HEK293T (cell line): ENCODE measurements around the gene CRY2.

Source experiments
- CTCF ChIA-PET: fragments of 350-600 bp; formaldehyde crosslinking; extraction: SDS; loops from one replicate; lab custom pipeline; 2021; ENCODE audit warnings: antibody characterized with exemption, inconsistent platforms; lab: Yijun Ruan, JAX
- POLR2A ChIA-PET: fragments of 350-600 bp; formaldehyde crosslinking; extraction: SDS; loops from one replicate; lab custom pipeline; 2020; ENCODE audit warnings: antibody characterized with exemption, inconsistent platforms; lab: Yijun Ruan, JAX
- DNase-seq: peaks from one replicate; pipeline ENCODE4 v3.0.0; 2012; ENCODE audit warnings: mixed read lengths; ENCODE audit errors: extremely low spot score
- ARNT ChIP-seq: fragments of 450-650 bp; IDR thresholded peaks from 2 replicates; pipeline ENCODE4 v1.6.1; 2017; ENCODE audit warnings: mild to moderate bottlenecking
- BHLHE40 ChIP-seq: fragments of 450-650 bp; IDR thresholded peaks from 2 replicates; pipeline ENCODE4 v1.6.1; 2016; ENCODE audit warnings: mild to moderate bottlenecking, moderate library complexity, borderline replicate concordance
- CTBP1 ChIP-seq: fragments of 450-650 bp; IDR thresholded peaks from 2 replicates; pipeline ENCODE4 v1.6.1; 2016; ENCODE audit warnings: borderline replicate concordance
- ELF4 ChIP-seq: fragments of 450-650 bp; IDR thresholded peaks from 2 replicates; pipeline ENCODE4 v1.6.1; 2017; ENCODE audit warnings: antibody characterized with exemption
- FOXA1 ChIP-seq: fragments of 450-650 bp; IDR thresholded peaks from 2 replicates; pipeline ENCODE4 v1.6.1; 2016; ENCODE audit warnings: mild to moderate bottlenecking
- FOXK2 ChIP-seq: fragments of 450-650 bp; IDR thresholded peaks from 2 replicates; pipeline ENCODE4 v1.6.1; 2016; ENCODE audit warnings: mild to moderate bottlenecking
- FOXM1 ChIP-seq: fragments of 450-650 bp; IDR thresholded peaks from 2 replicates; pipeline ENCODE4 v1.6.1; 2017; ENCODE audit warnings: mild to moderate bottlenecking, borderline replicate concordance
- HDGF ChIP-seq: fragments of 450-650 bp; IDR thresholded peaks from 2 replicates; pipeline ENCODE4 v1.6.1; 2017; ENCODE audit warnings: antibody characterized with exemption, borderline replicate concordance
- L3MBTL2 ChIP-seq: fragments of 450-650 bp; conservative IDR thresholded peaks from 2 replicates; pipeline ENCODE4 v1.6.1; 2016; ENCODE audit warnings: mild to moderate bottlenecking
- LEF1 ChIP-seq: fragments of 450-650 bp; IDR thresholded peaks from 2 replicates; pipeline ENCODE4 v1.6.1; 2017; ENCODE audit warnings: mild to moderate bottlenecking, borderline replicate concordance
- NFRKB ChIP-seq: fragments of 450-650 bp; IDR thresholded peaks from 2 replicates; pipeline ENCODE4 v1.6.1; 2016; ENCODE audit warnings: mild to moderate bottlenecking, moderate library complexity
- SP1 ChIP-seq: fragments of 450-650 bp; IDR thresholded peaks from 2 replicates; pipeline ENCODE4 v1.6.1; 2017
- SUZ12 ChIP-seq: fragments of 450-650 bp; IDR thresholded peaks from 2 replicates; pipeline ENCODE4 v1.6.1; 2016; ENCODE audit warnings: mild to moderate bottlenecking
- TARDBP ChIP-seq: fragments of 450-650 bp; IDR thresholded peaks from 2 replicates; pipeline ENCODE4 v1.6.1; 2016
- ZNF384 ChIP-seq: fragments of 450-650 bp; IDR thresholded peaks from 2 replicates; pipeline ENCODE4 v1.6.1; 2016
- TF ChIP-seq, protein P1 (sequence below): fragments of 450-650 bp; IDR thresholded peaks from 2 replicates; pipeline ENCODE4 v1.6.1; 2016

The CRY2 gene

DNA sequence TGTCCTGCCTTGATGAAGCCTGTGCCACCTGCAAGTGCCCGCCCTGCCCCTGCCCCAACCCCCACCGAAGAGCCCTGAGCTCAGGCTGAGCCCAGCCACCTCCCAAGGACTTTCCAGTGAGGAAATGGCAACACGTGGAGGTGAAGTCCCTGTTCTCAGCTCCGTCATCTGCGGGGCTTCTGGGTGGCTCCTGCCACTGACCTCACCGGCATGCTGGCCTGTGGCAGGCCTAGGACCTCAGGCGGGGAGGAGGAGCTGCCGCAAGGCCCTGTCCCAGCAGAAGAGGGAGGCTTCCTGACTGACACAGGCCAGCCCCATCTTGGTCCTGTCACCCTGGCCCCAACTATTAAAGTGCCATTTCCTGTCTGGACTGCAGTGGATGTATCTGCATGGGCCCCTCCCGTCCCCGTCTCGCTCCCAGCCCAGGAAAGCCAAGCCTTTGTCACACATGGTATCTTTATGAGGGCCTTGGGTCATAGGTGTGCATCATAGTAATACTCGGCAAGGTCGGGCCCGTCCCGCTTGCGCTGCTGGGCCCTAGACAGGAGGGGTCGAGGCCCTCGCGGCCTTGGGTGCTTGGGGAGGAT, 58.9 kb downstream of the CRY2 start:
- ChIA-PET POLR2A (no interaction called here), CTCF (no interaction called here)
- DNase-seq, result no peak
- no peak for TF ChIP-seq LEF1

DNA sequence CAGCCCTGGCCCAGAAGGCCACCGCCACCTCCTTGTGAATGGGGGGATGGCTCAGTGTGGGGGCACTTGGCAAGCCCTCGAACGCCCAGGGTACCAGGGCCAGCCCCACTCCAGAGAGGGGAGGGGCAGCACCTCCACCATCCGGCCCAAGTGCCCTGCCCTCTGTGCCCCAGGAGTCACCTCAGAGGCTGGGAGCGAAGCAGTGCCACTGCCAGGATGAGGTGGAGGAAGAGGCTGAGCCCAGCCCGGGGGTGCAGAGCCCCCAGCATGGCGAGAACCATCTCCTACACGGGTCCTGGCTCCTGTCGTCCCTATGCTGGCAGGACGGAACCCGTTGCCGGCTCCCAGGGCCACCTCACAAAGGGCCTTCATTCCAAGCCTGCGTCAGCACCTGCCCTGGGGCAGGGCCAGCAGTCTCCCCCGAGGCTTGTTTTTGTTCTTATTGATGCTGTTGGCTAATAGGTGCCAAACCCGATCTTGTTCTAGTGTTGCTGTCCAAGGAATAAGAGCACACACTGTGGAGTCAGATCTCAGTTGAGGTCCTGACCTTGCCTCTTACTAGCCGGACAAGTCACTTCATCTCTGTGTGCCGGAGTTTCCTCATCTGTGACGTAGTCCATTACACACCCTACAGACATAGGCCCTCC, 59.8 kb downstream of the CRY2 start, which contains the start of gene FREY1:
Gene FREY1 (minus strand): TSS at position 307 of the 647 bp plus-strand sequence. CDS start 26 bp downstream, at position 281.
- POLR2A ChIA-PET, result interaction anchor here (1.1 kb wide), 1 partner anchor 10 kb away, joined by 5 read pairs; the partner anchor contains the start of gene PEX16
- DNase-seq, result no peak
- CTCF ChIA-PET, result no interaction called here
- TF ChIP-seq FOXA1 (no peak), LEF1 (no peak), SUZ12 (no peak), NFRKB (no peak), FOXK2 (no peak), CTBP1 (no peak), ELF4 (no peak), ZNF384 (no peak), HDGF (no peak), L3MBTL2 (no peak)
- TF ChIP-seq, protein P1, sequence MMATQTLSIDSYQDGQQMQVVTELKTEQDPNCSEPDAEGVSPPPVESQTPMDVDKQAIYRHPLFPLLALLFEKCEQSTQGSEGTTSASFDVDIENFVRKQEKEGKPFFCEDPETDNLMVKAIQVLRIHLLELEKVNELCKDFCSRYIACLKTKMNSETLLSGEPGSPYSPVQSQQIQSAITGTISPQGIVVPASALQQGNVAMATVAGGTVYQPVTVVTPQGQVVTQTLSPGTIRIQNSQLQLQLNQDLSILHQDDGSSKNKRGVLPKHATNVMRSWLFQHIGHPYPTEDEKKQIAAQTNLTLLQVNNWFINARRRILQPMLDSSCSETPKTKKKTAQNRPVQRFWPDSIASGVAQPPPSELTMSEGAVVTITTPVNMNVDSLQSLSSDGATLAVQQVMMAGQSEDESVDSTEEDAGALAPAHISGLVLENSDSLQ, result no peak

DNA sequence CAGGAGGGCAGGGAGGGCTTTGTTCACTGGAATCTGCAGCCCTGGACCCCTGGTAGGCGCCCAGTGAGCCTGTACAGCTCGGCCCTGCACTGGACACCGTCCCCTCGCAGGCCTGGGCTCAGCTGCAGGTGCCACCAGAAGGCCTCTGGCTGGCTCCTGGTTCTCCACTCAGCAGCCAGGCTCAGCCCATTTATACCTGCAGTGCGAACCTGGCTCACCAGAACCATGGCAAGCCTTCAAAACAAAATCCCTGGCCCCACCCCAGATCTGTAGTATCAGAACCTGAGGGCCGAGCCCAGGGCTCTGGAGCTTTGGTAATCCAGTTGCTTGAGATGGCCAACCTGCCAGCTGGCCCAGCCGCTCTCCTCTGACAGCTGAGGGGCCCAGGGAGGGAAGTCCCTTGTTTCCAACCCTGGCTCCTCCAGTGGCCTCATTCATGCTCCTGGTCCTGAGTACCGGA, 60.7 kb downstream of the CRY2 start:
- TF ChIP-seq CTBP1 (no peak), ELF4 (no peak), FOXM1 (no peak), L3MBTL2 (no peak), NFRKB (no peak), BHLHE40 (no peak), FOXK2 (no peak), ARNT (no peak), FOXA1 (no peak), LEF1 (no peak), TARDBP (no peak)
- TF ChIP-seq, protein P1, result no peak
- ChIA-PET CTCF (no interaction called here), POLR2A (interaction anchor here (1.1 kb wide), 1 partner anchor 9 kb away, joined by 5 read pairs; the partner anchor contains the start of gene PEX16)
- no peak for DNase-seq

DNA sequence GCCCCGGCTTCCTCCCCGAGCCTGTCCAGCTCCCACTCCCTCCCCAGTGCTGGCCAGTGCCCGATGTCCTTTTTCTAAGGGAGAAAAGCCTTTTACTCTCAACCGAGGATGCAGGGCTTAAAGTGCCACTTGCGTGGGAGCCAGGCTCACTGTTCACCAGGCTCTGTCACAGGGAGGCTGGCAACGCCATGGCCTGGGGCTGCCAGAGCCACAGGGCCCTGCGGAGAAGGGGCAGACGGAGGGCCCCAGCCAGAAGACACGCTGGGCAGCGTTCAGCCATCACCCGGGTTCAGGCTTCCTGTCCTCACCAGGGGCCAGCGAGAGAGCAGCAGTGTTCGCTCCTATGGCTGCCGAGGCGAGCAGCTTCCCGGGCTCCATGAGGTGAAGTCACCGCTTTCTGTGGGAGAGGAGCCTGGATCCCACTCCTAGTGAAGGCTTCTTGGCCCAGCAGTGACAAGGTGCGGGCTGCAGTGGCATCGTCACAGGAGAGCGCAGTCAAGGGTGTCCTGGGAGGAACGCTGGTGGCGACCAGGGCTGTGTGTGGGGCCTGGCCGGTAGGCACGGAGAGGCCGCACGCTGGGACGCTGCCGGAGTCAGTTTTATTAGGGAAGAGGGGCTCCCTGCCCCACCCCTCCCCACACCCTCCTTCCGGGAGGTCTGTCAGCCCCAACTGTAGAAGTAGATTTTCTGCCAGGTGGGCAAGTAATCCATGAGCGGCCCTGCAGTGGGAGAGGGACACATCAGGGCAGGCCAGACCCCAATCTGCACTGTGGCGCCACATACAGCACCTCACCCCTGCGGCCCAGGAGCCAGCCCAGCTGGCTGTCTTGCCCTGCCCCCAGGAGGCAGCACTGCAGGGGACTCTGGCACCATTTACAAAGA, 62.6 kb downstream of the CRY2 start:
- POLR2A ChIA-PET, result interaction anchor here (1.3 kb wide), 1 partner anchor 8 kb away, joined by 4 read pairs; the partner anchor contains the start of gene PEX16
- no peak for DNase-seq
- CTCF ChIA-PET, result no interaction called here
- TF ChIP-seq FOXM1, result no peak
- TF ChIP-seq CTBP1, result no peak
- no peak for TF ChIP-seq LEF1
- no peak for TF ChIP-seq L3MBTL2
- TF ChIP-seq, protein P1, result no peak
- TF ChIP-seq NFRKB, result no peak
- no peak for TF ChIP-seq ZNF384
- TF ChIP-seq TARDBP, result no peak
- no peak for TF ChIP-seq BHLHE40
- TF ChIP-seq FOXA1, result no peak
- TF ChIP-seq FOXK2, result no peak
- TF ChIP-seq ARNT, result no peak
- TF ChIP-seq SP1, result no peak
- no peak for TF ChIP-seq ELF4

DNA sequence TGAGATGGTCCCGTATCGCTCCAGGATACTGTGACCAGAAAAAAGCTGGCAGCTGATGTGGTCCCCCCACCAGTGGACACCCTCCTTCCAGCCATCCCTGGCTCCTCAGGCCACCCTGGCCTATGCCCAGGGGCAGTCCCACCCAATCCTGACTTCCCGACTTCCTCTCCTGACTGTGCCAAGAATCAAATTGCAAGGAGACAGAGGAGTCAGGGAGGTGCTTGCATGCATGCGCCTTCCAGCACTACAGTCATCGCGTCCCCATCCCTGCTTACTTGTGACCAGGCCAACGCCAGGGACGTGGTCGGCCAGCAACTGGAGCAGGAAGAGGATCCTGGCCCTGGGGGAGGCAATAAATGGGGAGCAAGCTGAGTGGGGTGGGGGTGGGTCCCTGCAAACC, 63.3 kb downstream of the CRY2 start:
- DNase-seq, result no peak
- ChIA-PET CTCF (no interaction called here), POLR2A (no interaction called here)
- no peak for TF ChIP-seq TARDBP
- no peak for TF ChIP-seq BHLHE40
- TF ChIP-seq ARNT, result no peak

DNA sequence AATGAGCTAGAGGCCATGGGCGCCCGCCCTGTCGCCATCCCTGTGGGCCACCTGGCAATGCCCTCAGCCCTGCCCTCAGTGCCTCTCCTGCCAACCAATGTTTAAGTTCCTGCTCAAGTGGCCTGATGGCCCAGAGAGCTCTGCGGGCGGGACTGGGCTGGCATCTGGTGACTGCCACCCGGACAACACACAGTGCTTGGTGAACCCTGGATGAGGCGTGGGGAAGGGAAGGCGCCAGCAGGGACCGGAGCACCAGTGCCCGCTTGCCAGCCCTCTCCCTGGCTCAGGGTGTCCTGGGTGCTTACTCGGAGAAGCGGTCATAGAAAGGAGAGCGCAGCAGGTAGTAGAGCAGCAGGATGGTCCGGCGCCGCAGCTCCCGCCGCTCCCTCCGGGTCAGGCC, 66.2 kb downstream of the CRY2 start:
- ChIA-PET CTCF (no interaction called here), POLR2A (interaction anchor here (0.9 kb wide), 1 partner anchor 14 kb away, joined by 3 read pairs; no protein-coding TSS in a partner anchor)
- DNase-seq, result no peak
- TF ChIP-seq HDGF (no peak), FOXK2 (no peak), NFRKB (no peak), BHLHE40 (no peak), FOXM1 (no peak), CTBP1 (no peak), ELF4 (no peak), FOXA1 (no peak), ARNT (no peak), SP1 (no peak), LEF1 (no peak), SUZ12 (no peak)
- TF ChIP-seq, protein P1, result no peak
